MM.1S (cell line): ENCODE data around the gene ZDBF2.

Experiments
- EZH2 ChIP-seq: fragments of 300-600 bp; sonication (generic); optimal IDR thresholded peaks from 2 replicates; pipeline ENCODE3; 2017; ENCODE audit warnings: low read depth, mild to moderate bottlenecking, antibody characterized with exemption, low read length, mixed read lengths
- EZH2phosphoT487 ChIP-seq: fragments of 300-600 bp; sonication (generic); IDR thresholded peaks from 2 replicates; pipeline ENCODE4 v1.6.1; 2018; ENCODE audit warnings: antibody characterized with exemption, low read length
- TF ChIP-seq, protein P1 (sequence below): fragments of 300-600 bp; sonication (generic); IDR thresholded peaks from 2 replicates; pipeline ENCODE4 v1.5.1; 2016; ENCODE audit warnings: antibody characterized with exemption, low read length, mixed read lengths

DNA sequence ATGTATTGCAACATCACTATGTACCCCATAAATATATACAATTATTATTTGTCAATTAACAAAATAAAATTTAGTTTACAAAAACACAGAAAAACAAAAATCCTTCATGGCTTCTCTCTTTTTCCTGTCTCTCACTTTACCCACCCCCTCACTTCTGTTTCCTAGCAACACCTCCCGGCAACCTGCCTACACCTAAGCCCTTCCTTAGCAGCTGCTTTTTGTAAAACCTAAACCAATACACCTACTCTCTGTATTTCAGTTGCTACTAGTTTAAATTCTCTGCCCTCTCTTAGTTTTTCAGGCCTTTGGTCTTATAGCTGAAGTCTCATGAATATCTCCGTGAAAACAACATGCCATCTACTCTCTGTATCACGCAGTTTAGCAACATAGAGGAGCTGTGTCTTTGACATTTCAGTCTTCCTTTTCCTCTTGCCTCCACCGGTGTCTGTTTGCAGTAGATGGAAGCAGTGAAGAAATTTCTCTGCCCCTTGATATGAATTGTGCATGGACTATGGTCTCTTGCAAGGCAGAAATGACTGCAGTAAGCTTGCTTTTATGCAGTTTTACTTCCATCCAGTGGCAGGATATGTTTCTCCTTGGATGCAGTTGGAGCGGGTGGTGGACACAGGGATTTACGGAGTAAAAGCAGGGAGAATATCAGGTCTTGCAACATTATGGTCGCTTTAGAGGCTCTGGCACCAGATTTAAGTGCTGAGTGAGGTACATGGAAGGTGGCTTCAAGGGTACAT lies 42.0 kb upstream of the ZDBF2 start:
- TF ChIP-seq, protein P1, sequence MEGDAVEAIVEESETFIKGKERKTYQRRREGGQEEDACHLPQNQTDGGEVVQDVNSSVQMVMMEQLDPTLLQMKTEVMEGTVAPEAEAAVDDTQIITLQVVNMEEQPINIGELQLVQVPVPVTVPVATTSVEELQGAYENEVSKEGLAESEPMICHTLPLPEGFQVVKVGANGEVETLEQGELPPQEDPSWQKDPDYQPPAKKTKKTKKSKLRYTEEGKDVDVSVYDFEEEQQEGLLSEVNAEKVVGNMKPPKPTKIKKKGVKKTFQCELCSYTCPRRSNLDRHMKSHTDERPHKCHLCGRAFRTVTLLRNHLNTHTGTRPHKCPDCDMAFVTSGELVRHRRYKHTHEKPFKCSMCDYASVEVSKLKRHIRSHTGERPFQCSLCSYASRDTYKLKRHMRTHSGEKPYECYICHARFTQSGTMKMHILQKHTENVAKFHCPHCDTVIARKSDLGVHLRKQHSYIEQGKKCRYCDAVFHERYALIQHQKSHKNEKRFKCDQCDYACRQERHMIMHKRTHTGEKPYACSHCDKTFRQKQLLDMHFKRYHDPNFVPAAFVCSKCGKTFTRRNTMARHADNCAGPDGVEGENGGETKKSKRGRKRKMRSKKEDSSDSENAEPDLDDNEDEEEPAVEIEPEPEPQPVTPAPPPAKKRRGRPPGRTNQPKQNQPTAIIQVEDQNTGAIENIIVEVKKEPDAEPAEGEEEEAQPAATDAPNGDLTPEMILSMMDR, result no peak
- TF ChIP-seq EZH2phosphoT487 (no peak), EZH2 (no peak)
